Upper lobe of left lung (tissue), 4 donors: ENCODE data around the gene UBE3A.

Experiments used
- CTCF ChIP-seq, 6 experiments: fragments of 450-650 bp in 4 of 6; fragments of 200-600 bp in 2 of 6; sonication (generic) in 2 of 6; IDR thresholded peaks; one replicate each; pipeline ENCODE4 v1.5.1; 2016 to 2019; ENCODE audit warnings: antibody characterized with exemption in 6 of 6
- EP300 ChIP-seq, 4 donors: sonication (generic); formaldehyde crosslinking; IDR thresholded peaks; one replicate each; pipeline ENCODE4 v1.5.1; 2017; ENCODE audit warnings: antibody characterized with exemption in 4 of 4, control low read depth in 2 of 4
- POLR2A ChIP-seq, 4 donors: fragments of 450-650 bp; IDR thresholded peaks; one replicate each; pipeline ENCODE4 v1.5.1; 2016 to 2017; ENCODE audit warnings: antibody characterized with exemption in 4 of 4, mild to moderate bottlenecking in 2 of 4
- POLR2AphosphoS5 ChIP-seq, 2 donors: sonication (generic); formaldehyde crosslinking; IDR thresholded peaks; one replicate each; pipeline ENCODE4 v1.5.1; 2017; ENCODE audit warnings: antibody characterized with exemption in 2 of 2

GRCh38 chr15:25474251-25474650 lies 35.4 kb upstream of the UBE3A start:
- no peak for TF ChIP-seq CTCF (IDR thresholded peaks at IDR 0.05)
- TF ChIP-seq POLR2A (IDR thresholded peaks at IDR 0.05) = no peak
- no peak for TF ChIP-seq EP300 (IDR thresholded peaks at IDR 0.05)
- no peak for TF ChIP-seq POLR2AphosphoS5 (IDR thresholded peaks at IDR 0.05)
